Natural killer cell (primary cell): ENCODE measurements around the gene KCNJ10. TPM values are rescaled to one million over a fixed set of nuclear protein-coding genes. Genes with fewer than 3 reads are reported as not detected.

Source experiments
- ATAC-seq, 3 donors: fragments of 150-1000 bp in 2 of 3; fragments of 200-7000 bp in 1 of 3; cut with Tn5 transposase; 1 replicate in 1 of 3; 2 replicates in 2 of 3; pipeline ENCODE4 v1.10.0; 2021; ENCODE audit warnings: mild to moderate bottlenecking in 2 of 3, moderate library complexity in 2 of 3
- DNase-seq, 2 donors: peaks; one replicate each; pipeline versions ENCODE4 v3.0.0 to v3.0.0-alpha.2; 2013 to 2021; ENCODE audit warnings: mixed read lengths in 1 of 2
- H3K27ac ChIP-seq: one replicate; pipeline ENCODE4 v1.5.1; 2013; ENCODE audit warnings: mild to moderate bottlenecking, low read length
- H3K27me3 ChIP-seq: one replicate; pipeline ENCODE4 v1.6.1; 2013; ENCODE audit warnings: low read length; ENCODE audit not compliant: control insufficient read depth, insufficient read depth
- H3K36me3 ChIP-seq: one replicate; pipeline ENCODE4 v1.6.1; 2013; ENCODE audit warnings: low read length; ENCODE audit not compliant: control insufficient read depth, insufficient read depth
- H3K4me1 ChIP-seq: one replicate; pipeline ENCODE4 v1.6.1; 2013; ENCODE audit warnings: low read length; ENCODE audit not compliant: control insufficient read depth, insufficient read depth
- H3K4me3 ChIP-seq: one replicate; pipeline ENCODE4 v1.5.1; 2013; ENCODE audit warnings: low read length
- H3K9me3 ChIP-seq: one replicate; pipeline ENCODE4 v1.6.1; 2013; ENCODE audit warnings: low read length; ENCODE audit not compliant: control insufficient read depth, insufficient read depth
- H3K27ac Mint-ChIP-seq, 2 donors: one replicate each; pipeline ENCODE4 v1.8.0; 2022; ENCODE audit warnings: mild to moderate bottlenecking in 2 of 2, mixed read lengths in 2 of 2, moderate library complexity in 1 of 2
- H3K27me3 Mint-ChIP-seq, 2 donors: one replicate each; pipeline ENCODE4 v1.8.0; 2022; ENCODE audit warnings: low read depth in 2 of 2, mixed read lengths in 2 of 2
- H3K36me3 Mint-ChIP-seq: one replicate; pipeline ENCODE4 v1.8.0; 2022; ENCODE audit warnings: mixed read lengths
- H3K4me1 Mint-ChIP-seq, 2 donors: one replicate each; pipeline ENCODE4 v1.8.0; 2022; ENCODE audit warnings: mixed read lengths in 2 of 2
- H3K4me3 Mint-ChIP-seq: one replicate; pipeline ENCODE4 v1.8.0; 2022; ENCODE audit warnings: mild to moderate bottlenecking, moderate library complexity, mixed read lengths
- H3K9me3 Mint-ChIP-seq, 2 donors: one replicate each; pipeline ENCODE4 v1.8.0; 2022; ENCODE audit warnings: mixed read lengths in 2 of 2
- WGBS: methylation state at CpG from one replicate; pipeline ENCODE4 v1.1.7; 2013; ENCODE audit warnings: missing lambda C conversion rate; ENCODE audit not compliant: insufficient coverage; 5-methylcytosine and 5-hydroxymethylcytosine counted together
- intact Hi-C: fragments of 100-400 bp; cut with micrococcal nuclease; formaldehyde crosslinking; loops from one replicate; pipeline ENCODE4 v1.14.2; 2022
- total RNA-seq, 4 donors: library from RNA; stranded (reverse); fragments of 120-200 nt in 1 of 4; gene quantifications; one replicate each; pipeline versions ENCODE4 v1.2.3 to v1.2.4, GENCODE V29; 2013 to 2022
- TF ChIP-seq, protein P1 (sequence below): fragments of 200-600 bp; IDR thresholded peaks from one replicate; pipeline ENCODE4 v1.8.0; 2022; ENCODE audit warnings: antibody characterized with exemption

Gene KCNJ10
- total RNA-seq, 3 donors from 2014 or later (not counting 1 experiment from before 2014, with no cell fraction given): not detected

DNA sequence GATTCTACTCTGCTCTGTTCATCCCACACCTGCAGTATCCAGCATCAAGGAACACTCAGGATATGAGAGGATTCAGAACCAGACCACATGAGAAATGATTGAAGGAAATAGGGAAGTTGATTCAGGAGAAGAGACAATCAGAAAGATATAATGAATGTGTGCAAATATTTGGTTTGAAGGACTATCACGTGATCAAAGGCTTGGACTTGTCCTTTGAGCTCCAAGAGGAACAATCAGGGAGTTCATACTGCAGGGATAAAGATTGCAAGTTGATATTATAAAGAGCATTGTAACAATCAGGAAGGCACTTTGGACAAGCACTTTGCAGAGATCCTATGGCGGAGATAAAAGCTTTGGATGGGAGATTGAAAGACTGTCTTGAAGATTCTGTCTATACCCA is 24.3 kb downstream of the KCNJ10 start:
- H3K4me1 Mint-ChIP-seq: peaks cover 11 to 12% of the 10 kb centered on the region in 2 donors
- Histone ChIP-seq H3K9me3 (no peaks in the 10 kb centered on the region), H3K27me3 (no peaks in the 10 kb centered on the region), H3K36me3 (no peaks in the 10 kb centered on the region), H3K4me3 (no peak overlapping the region), H3K27ac (no peak overlapping the region), H3K4me1 (peaks cover 7% of the 10 kb centered on the region)
- H3K27ac Mint-ChIP-seq: no peak overlapping the region
- TF ChIP-seq, protein P1, sequence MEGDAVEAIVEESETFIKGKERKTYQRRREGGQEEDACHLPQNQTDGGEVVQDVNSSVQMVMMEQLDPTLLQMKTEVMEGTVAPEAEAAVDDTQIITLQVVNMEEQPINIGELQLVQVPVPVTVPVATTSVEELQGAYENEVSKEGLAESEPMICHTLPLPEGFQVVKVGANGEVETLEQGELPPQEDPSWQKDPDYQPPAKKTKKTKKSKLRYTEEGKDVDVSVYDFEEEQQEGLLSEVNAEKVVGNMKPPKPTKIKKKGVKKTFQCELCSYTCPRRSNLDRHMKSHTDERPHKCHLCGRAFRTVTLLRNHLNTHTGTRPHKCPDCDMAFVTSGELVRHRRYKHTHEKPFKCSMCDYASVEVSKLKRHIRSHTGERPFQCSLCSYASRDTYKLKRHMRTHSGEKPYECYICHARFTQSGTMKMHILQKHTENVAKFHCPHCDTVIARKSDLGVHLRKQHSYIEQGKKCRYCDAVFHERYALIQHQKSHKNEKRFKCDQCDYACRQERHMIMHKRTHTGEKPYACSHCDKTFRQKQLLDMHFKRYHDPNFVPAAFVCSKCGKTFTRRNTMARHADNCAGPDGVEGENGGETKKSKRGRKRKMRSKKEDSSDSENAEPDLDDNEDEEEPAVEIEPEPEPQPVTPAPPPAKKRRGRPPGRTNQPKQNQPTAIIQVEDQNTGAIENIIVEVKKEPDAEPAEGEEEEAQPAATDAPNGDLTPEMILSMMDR: no peak
- ATAC-seq (no peak), DNase-seq (no peak)
- H3K27me3 Mint-ChIP-seq: peaks cover 0 to 19% of the 10 kb centered on the region in 2 donors
- WGBS: 70% methylated on average over 2 of the region's 2 CpGs
- H3K36me3 Mint-ChIP-seq: no peaks in the 10 kb centered on the region
- no peak overlapping the region for H3K4me3 Mint-ChIP-seq
- no peaks in the 10 kb centered on the region for H3K9me3 Mint-ChIP-seq
- intact Hi-C loops: loop anchor here (2.0 kb wide), 1 partner anchor 33 kb away; no protein-coding TSS in a partner anchor

DNA sequence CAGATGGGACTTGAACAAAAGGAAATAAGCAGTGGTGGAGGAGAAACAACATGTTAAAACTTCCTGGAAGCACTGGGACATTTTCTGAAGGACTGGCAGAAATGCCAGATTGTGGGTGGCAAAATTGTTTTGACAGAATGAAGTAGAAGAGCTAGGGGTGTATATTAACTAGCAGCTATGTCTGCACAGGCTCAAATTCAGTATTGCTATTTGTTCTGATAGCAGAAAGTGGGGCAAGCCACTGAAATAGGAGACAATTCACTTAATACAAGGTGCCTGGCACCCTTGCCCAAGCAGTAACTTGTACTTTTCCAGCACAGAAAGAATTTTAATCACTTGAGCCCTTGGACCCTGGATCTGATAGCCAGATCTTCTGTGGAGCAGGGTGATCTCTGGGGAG is 26.4 kb downstream of the KCNJ10 start:
- intact Hi-C loops: no loop called here
- peaks cover 0 to 11% of the 10 kb centered on the region in 2 donors for H3K27me3 Mint-ChIP-seq
- no peaks in the 10 kb centered on the region for H3K27me3 ChIP-seq
- TF ChIP-seq, protein P1: no peak
- ATAC-seq (no peak), DNase-seq (no peak)
- H3K36me3 ChIP-seq: no peaks in the 10 kb centered on the region
- H3K27ac Mint-ChIP-seq: no peak overlapping the region
- H3K4me1 Mint-ChIP-seq: peaks cover 11 to 12% of the 10 kb centered on the region in 2 donors
- H3K4me1 ChIP-seq: peaks cover 7% of the 10 kb centered on the region
- no peaks in the 10 kb centered on the region for H3K9me3 ChIP-seq
- H3K4me3 ChIP-seq: no peak overlapping the region
- H3K4me3 Mint-ChIP-seq: no peak overlapping the region
- no peak overlapping the region for H3K27ac ChIP-seq
- no peaks in the 10 kb centered on the region for H3K36me3 Mint-ChIP-seq
- no peaks in the 10 kb centered on the region for H3K9me3 Mint-ChIP-seq

DNA sequence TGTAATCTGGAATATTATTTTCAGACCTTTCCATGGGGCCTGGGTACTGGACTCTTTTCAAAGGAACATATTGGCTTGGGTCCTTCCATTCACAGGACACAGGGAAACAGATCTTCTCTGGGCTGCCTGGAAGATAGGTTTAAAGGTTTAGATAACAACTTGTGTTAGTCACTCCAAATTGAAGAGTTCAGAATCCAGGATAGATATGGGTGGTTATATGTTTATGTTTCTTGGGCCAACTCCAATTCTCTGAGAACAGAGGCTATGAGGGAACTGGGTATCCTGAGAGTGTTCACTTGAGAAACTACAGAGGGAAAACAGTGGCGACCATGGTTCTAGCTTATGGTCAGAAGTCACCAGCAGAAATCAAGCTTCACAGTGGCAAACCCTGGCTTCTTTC is 29.5 kb downstream of the KCNJ10 start:
- Mint-ChIP-seq H3K36me3 (no peaks in the 10 kb centered on the region), H3K27ac (no peak overlapping the region), H3K4me3 (no peak overlapping the region), H3K9me3 (no peaks in the 10 kb centered on the region), H3K27me3 (peaks cover 0 to 3% of the 10 kb centered on the region in 2 donors), H3K4me1 (no peaks in the 10 kb centered on the region)
- TF ChIP-seq, protein P1: no peak
- H3K4me1 ChIP-seq: no peaks in the 10 kb centered on the region
- no peaks in the 10 kb centered on the region for H3K9me3 ChIP-seq
- ATAC-seq (no peak), DNase-seq (no peak)
- H3K36me3 ChIP-seq: no peaks in the 10 kb centered on the region
- intact Hi-C loops: no loop called here
- WGBS: 96% methylated on average over 1 of the region's 1 CpG
- no peak overlapping the region for H3K27ac ChIP-seq
- H3K4me3 ChIP-seq: no peak overlapping the region
- H3K27me3 ChIP-seq: no peaks in the 10 kb centered on the region

DNA sequence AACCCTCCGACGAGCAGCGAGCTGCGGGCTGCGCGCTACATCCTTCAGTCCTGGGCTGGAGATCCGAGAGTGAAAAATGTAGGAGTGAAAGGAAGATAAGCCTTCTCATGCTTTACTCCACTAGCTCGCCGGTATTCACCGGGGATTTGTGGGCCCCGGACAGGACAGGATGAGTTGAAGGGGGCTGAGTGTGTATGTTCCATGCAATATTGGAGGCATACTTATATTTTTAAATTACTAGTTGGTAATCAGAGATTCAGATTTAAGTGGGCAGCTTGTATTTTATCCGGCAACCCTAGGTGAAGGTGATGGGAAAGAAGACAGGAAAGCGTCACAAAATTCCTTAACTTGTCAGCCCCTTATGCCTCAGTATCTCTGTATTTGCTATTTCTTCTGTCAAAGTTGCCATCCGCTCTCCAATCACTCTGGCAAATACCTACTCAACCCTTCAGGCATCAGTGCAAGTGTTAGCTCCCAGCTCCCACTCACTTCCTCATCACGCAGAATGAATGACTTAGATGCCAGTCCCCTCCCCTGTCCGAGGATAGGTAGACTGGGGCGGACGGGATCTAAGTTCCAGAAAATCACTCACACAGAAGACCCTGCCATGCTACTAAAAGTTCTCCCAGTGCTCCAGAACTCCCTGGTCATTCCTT is 37.7 kb downstream of the KCNJ10 start:
- Histone ChIP-seq H3K4me1 (peaks cover 18% of the 10 kb centered on the region), H3K36me3 (no peaks in the 10 kb centered on the region), H3K4me3 (peak overlapping the region; percentile 60), H3K27ac (peak overlapping the region; percentile 19), H3K27me3 (no peaks in the 10 kb centered on the region), H3K9me3 (no peaks in the 10 kb centered on the region)
- ATAC-seq (peak in 2 of 3 donors; percentile 8 to 35), DNase-seq (peak in 1 of 2 donors; percentile 22)
- peaks cover 31 to 32% of the 10 kb centered on the region in 2 donors for H3K4me1 Mint-ChIP-seq
- H3K27me3 Mint-ChIP-seq: no peaks in the 10 kb centered on the region
- intact Hi-C loops: no loop called here
- peak overlapping the region; percentile 76 to 92 for H3K27ac Mint-ChIP-seq
- H3K36me3 Mint-ChIP-seq: no peaks in the 10 kb centered on the region
- peak overlapping the region; percentile 97 for H3K4me3 Mint-ChIP-seq
- TF ChIP-seq, protein P1: no peak
- WGBS: 7% methylated on average over 13 of the region's 18 CpGs
- H3K9me3 Mint-ChIP-seq: no peaks in the 10 kb centered on the region
